ENCODE measurements around the gene HSFX4. TPM values are rescaled to one million over a fixed set of nuclear protein-coding genes. Genes with fewer than 3 reads are reported as not detected.

Gene HSFX4
- total and polyA plus RNA-seq, 2 experiments from 2014 or later: not detected

DNA sequence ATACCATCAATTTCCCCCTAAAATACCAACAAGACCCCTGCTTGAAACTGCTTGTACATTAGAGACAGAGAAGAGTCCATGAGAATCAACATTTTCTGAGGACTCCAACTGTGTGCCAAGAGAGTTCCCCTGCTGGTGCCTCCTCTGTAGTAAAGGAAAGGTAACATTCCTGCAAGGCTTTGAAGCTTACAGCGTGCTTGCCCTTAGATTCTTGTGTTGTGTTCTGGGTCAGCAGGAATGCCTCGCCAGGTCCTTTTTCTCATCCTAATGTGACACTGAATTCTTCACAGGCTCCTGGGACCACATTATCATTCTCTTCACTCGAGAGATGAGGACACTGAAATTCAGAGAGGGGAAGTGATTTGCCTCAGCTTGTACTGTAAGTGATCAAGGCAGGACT is 18.6 kb downstream of the HSFX4 start:
- in situ Hi-C loops (cut with MboI): no loop called here
- H3K4me3 ChIP-seq: no peak overlapping the region
- H3K9ac ChIP-seq: no peak overlapping the region
- no peaks in the 10 kb centered on the region for H3K27me3 ChIP-seq (replicated peaks; ENCODE audit: insufficient read depth)
- H3K79me2 ChIP-seq (ENCODE audit: insufficient read depth): no peaks in the 10 kb centered on the region
- H3K27ac ChIP-seq: no peak overlapping the region
- H3K36me3 ChIP-seq (ENCODE audit: low read depth): no peaks in the 10 kb centered on the region
- H3K4me1 ChIP-seq (ENCODE audit: insufficient read depth): no peaks in the 10 kb centered on the region
- 100% methylated on average over 1 to 3 of the region's 3 CpGs for WGBS, 2 experiments (ENCODE audit: low coverage in 1 of 2, low lambda C conversion rate in 2 of 2, missing lambda C conversion rate in 2 of 2)
- no peak overlapping the region for H3K4me2 ChIP-seq (ENCODE audit: unreplicated experiment)
- no peaks in the 10 kb centered on the region for H3K9me3 ChIP-seq (ENCODE audit: low read depth)
- H4K20me1 ChIP-seq (ENCODE audit: insufficient read depth): no peaks in the 10 kb centered on the region
- TF ChIP-seq EZH2phosphoT487 (IDR thresholded peaks at IDR 0.05; ENCODE audit: insufficient read depth, low read depth) (no peak), EZH2 (IDR thresholded peaks at IDR 0.05; ENCODE audit: insufficient read depth, poor library complexity, severe bottlenecking) (no peak)
- DNase-seq: no peak
- no peak overlapping the region for H2AFZ ChIP-seq
- H3K9me2 ChIP-seq (ENCODE audit: insufficient read depth): no peaks in the 10 kb centered on the region
- H3F3A ChIP-seq (ENCODE audit: insufficient read depth): no peaks in the 10 kb centered on the region

DNA sequence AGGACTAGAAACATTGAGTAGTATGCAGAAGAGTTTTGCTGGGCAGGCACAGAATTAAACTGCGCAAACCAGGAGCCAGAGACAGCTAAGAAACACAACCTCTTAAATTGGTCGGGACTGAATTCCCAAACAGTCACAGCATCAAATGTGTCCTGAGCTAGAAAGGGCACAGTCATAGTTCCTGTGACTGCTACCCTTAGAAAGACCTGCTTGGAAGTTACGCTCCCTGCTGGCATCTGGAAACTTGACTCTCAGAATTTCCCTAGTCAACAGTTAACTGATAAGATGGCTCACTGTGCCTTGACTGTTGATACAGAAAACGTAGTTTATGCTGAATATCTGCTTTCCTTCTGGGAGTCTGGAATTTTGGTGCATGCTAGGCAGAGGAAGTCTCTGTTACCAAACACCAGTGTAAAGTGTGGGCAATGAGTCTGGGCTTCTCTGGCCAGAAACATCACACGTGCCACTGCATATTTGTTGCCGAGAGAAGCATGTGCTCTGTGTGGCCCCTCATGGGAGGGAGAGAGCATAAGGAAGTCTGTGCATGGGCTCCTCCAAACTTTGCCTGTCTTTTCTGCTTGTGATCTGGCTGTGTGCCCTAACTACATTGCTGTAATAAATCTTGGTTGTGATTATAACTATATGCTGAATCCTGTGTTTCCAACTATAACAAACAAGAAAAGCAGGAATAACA is 20.5 kb downstream of the HSFX4 start:
- H4K20me1 ChIP-seq (ENCODE audit: insufficient read depth): no peaks in the 10 kb centered on the region
- peak; percentile 4 for DNase-seq
- TF ChIP-seq EZH2 (IDR thresholded peaks at IDR 0.05; ENCODE audit: insufficient read depth, poor library complexity, severe bottlenecking) (no peak), EZH2phosphoT487 (IDR thresholded peaks at IDR 0.05; ENCODE audit: insufficient read depth, low read depth) (no peak)
- no peaks in the 10 kb centered on the region for H3K9me3 ChIP-seq (ENCODE audit: low read depth)
- no peak overlapping the region for H3K9ac ChIP-seq
- in situ Hi-C loops (cut with MboI): loop anchor here (25.0 kb wide), 4 partner anchors 412 to 762 kb away; partner anchors contain the start of gene MAMLD1
- no peak overlapping the region for H3K4me3 ChIP-seq
- no peak overlapping the region for H3K4me2 ChIP-seq (ENCODE audit: unreplicated experiment)
- H3K27me3 ChIP-seq (replicated peaks; ENCODE audit: insufficient read depth): no peaks in the 10 kb centered on the region
- no peak overlapping the region for H2AFZ ChIP-seq
- WGBS, 2 experiments (ENCODE audit: low coverage in 1 of 2, low lambda C conversion rate in 2 of 2, missing lambda C conversion rate in 2 of 2): 45 to 48% methylated on average over 6 of the region's 6 CpGs
- no peaks in the 10 kb centered on the region for H3K9me2 ChIP-seq (ENCODE audit: insufficient read depth)
- no peaks in the 10 kb centered on the region for H3F3A ChIP-seq (ENCODE audit: insufficient read depth)
- no peak overlapping the region for H3K27ac ChIP-seq
- no peaks in the 10 kb centered on the region for H3K36me3 ChIP-seq (ENCODE audit: low read depth)
- no peaks in the 10 kb centered on the region for H3K4me1 ChIP-seq (ENCODE audit: insufficient read depth)
- no peaks in the 10 kb centered on the region for H3K79me2 ChIP-seq (ENCODE audit: insufficient read depth)

DNA sequence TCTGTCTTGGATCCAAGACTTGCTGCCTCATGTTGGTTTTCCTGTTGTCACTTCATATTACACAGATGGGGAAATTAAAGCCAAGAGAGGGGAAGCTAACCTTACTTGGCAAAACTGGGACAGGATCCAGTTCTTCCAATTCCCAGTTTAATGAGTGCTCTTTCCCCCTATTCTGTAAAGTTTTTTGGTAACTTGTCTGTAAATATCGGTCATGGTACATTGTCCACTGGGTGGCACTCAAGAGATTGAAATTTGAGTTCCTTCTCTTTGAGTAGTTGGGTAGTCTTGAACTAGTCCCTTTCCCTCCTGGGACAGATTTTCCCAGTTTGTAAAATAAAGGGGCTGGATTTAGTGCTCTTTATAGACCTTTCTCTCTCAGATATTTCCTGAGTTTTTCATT is 21.3 kb downstream of the HSFX4 start:
- TF ChIP-seq EZH2 (IDR thresholded peaks at IDR 0.05; ENCODE audit: insufficient read depth, poor library complexity, severe bottlenecking) (no peak), EZH2phosphoT487 (IDR thresholded peaks at IDR 0.05; ENCODE audit: insufficient read depth, low read depth) (no peak)
- H3K9me2 ChIP-seq (ENCODE audit: insufficient read depth): no peaks in the 10 kb centered on the region
- in situ Hi-C loops (cut with MboI): loop anchor here (25.0 kb wide), 4 partner anchors 412 to 762 kb away; partner anchors contain the start of gene MAMLD1
- no peaks in the 10 kb centered on the region for H4K20me1 ChIP-seq (ENCODE audit: insufficient read depth)
- H3F3A ChIP-seq (ENCODE audit: insufficient read depth): no peaks in the 10 kb centered on the region
- H3K27ac ChIP-seq: no peak overlapping the region
- H2AFZ ChIP-seq: no peak overlapping the region
- WGBS, 2 experiments (ENCODE audit: low coverage in 1 of 2, low lambda C conversion rate in 2 of 2, missing lambda C conversion rate in 2 of 2): 0% methylated on average over 1 of the region's 1 CpG
- H3K4me2 ChIP-seq (ENCODE audit: unreplicated experiment): no peak overlapping the region
- no peak overlapping the region for H3K9ac ChIP-seq
- H3K4me1 ChIP-seq (ENCODE audit: insufficient read depth): no peaks in the 10 kb centered on the region
- H3K36me3 ChIP-seq (ENCODE audit: low read depth): no peaks in the 10 kb centered on the region
- no peaks in the 10 kb centered on the region for H3K79me2 ChIP-seq (ENCODE audit: insufficient read depth)
- no peak overlapping the region for H3K4me3 ChIP-seq
- no peaks in the 10 kb centered on the region for H3K9me3 ChIP-seq (ENCODE audit: low read depth)
- H3K27me3 ChIP-seq (replicated peaks; ENCODE audit: insufficient read depth): no peaks in the 10 kb centered on the region
- DNase-seq: peak; percentile 60

DNA sequence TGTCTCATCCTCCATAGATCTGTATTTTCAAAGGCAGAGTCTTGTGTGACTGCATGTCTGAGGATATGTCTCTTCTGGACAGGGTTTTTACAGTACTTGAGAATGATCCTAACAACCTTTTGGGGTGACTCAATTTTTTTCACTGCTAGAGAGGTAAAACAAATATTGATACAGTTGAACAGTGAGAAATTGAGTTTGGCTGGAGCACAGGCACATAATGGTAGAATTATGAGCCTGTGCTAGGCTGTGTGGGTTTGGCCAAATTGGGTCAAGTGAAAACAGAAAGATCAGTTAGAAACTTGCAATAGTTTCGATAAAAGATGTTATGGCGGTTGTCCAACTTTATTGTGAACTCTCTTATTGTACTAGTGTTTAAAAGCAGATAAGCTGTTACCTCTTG is 32.2 kb downstream of the HSFX4 start:
- no peak overlapping the region for H2AFZ ChIP-seq
- no peak overlapping the region for H3K27ac ChIP-seq
- no peaks in the 10 kb centered on the region for H4K20me1 ChIP-seq (ENCODE audit: insufficient read depth)
- H3K36me3 ChIP-seq (ENCODE audit: low read depth): no peaks in the 10 kb centered on the region; the same call in 1 of the 2 replicates
- no peaks in the 10 kb centered on the region for H3K9me2 ChIP-seq (ENCODE audit: insufficient read depth)
- TF ChIP-seq EZH2phosphoT487 (IDR thresholded peaks at IDR 0.05; ENCODE audit: insufficient read depth, low read depth) (no peak), EZH2 (IDR thresholded peaks at IDR 0.05; ENCODE audit: insufficient read depth, poor library complexity, severe bottlenecking) (no peak)
- H3K79me2 ChIP-seq (ENCODE audit: insufficient read depth): no peaks in the 10 kb centered on the region
- H3K27me3 ChIP-seq (replicated peaks; ENCODE audit: insufficient read depth): no peaks in the 10 kb centered on the region
- in situ Hi-C loops (cut with MboI): loop anchor here (25.0 kb wide), 4 partner anchors 401 to 751 kb away; partner anchors contain the start of gene MAMLD1
- H3K4me2 ChIP-seq (ENCODE audit: unreplicated experiment): no peak overlapping the region
- H3F3A ChIP-seq (ENCODE audit: insufficient read depth): no peaks in the 10 kb centered on the region
- H3K4me3 ChIP-seq: no peak overlapping the region
- 0 out of 2 replicates have a peak, but pooled peaks cover 4% of the 10 kb centered on the region for H3K4me1 ChIP-seq (ENCODE audit: insufficient read depth)
- no peaks in the 10 kb centered on the region for H3K9me3 ChIP-seq (ENCODE audit: low read depth)
- no peak for DNase-seq
- WGBS, 2 experiments (ENCODE audit: low coverage in 1 of 2, low lambda C conversion rate in 2 of 2, missing lambda C conversion rate in 2 of 2): 96 to 100% methylated on average over 2 of the region's 2 CpGs
- H3K9ac ChIP-seq: no peak overlapping the region
